ENCODE measurements around the gene NECTIN3. TPM values are rescaled to one million over a fixed set of nuclear protein-coding genes. Genes with fewer than 3 reads are reported as not detected.

NECTIN3 gene
- polyA plus RNA-seq, 1 experiment = 98.3 TPM

DNA sequence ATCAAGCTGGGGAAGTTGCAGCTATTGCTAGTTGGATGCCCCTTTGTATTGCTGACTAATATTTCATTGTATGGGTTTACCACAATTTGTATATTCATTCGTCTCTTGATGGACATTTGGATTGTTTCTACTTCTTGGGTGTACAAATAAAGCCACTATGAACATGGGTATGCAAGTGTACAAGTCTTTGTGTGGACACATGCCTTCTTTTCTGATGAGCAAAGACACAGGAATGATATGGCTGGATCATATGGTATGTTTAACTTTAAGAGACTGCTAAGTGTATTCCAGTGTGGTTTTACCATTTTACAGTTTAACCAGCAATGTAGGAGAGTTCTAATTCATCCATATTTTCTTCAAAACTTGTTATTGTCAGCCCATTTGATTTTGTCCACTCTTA is 32.2 kb downstream of the NECTIN3 start:
- Histone ChIP-seq H3K27ac (ENCODE audit: low read depth, low read length) (no peak overlapping the region), H3K4me3 (ENCODE audit: low read depth, low read length) (no peak overlapping the region), H3K9me3 (ENCODE audit: control insufficient read depth, insufficient read depth, low read length) (no peaks in the 10 kb centered on the region), H3K27me3 (ENCODE audit: control insufficient read depth, insufficient read depth, low read length) (no peaks in the 10 kb centered on the region)
- ChIA-PET CTCF (no interaction called here), POLR2A (no interaction called here)
- DNase-seq (ENCODE audit: low read depth, low spot score) = no peak
- no peak for TF ChIP-seq CTCF (IDR thresholded peaks at IDR 0.05; ENCODE audit: low read depth, low read length)

GRCh38 chr3:111106993-111107661 is 35.5 kb downstream of the NECTIN3 start:
- CTCF ChIA-PET = no interaction called here
- no peak for DNase-seq (ENCODE audit: low read depth, low spot score)

GRCh38 chr3:111107662-111108035 is 36.0 kb downstream of the NECTIN3 start:
- POLR2A ChIA-PET = no interaction called here
- Histone ChIP-seq H3K27ac (ENCODE audit: low read depth, low read length) (no peak overlapping the region), H3K27me3 (ENCODE audit: control insufficient read depth, insufficient read depth, low read length) (no peaks in the 10 kb centered on the region), H3K4me3 (ENCODE audit: low read depth, low read length) (no peak overlapping the region), H3K9me3 (ENCODE audit: control insufficient read depth, insufficient read depth, low read length) (no peaks in the 10 kb centered on the region)
- CTCF ChIA-PET = no interaction called here
- DNase-seq (ENCODE audit: low read depth, low spot score) = no peak
- no peak for TF ChIP-seq CTCF (IDR thresholded peaks at IDR 0.05; ENCODE audit: low read depth, low read length)

More at GRCh38 chr3:111106993-111107661, 35.5 kb downstream of the NECTIN3 start:
- no peak for TF ChIP-seq CTCF (IDR thresholded peaks at IDR 0.05; ENCODE audit: low read depth, low read length)
- POLR2A ChIA-PET = no interaction called here
- H3K9me3 ChIP-seq (ENCODE audit: control insufficient read depth, insufficient read depth, low read length) = no peaks in the 10 kb centered on the region
- H3K4me3 ChIP-seq (ENCODE audit: low read depth, low read length) = no peak overlapping the region
- H3K27me3 ChIP-seq (ENCODE audit: control insufficient read depth, insufficient read depth, low read length) = no peaks in the 10 kb centered on the region
- no peak overlapping the region for H3K27ac ChIP-seq (ENCODE audit: low read depth, low read length)

GRCh38 chr3:111112913-111113312 is 41.3 kb downstream of the NECTIN3 start:
- ChIA-PET POLR2A (no interaction called here), CTCF (interaction anchor here (0.5 to 1.7 kb wide), 2 partner anchors 32 to 513 kb away, joined by 4 to 11 read pairs; no protein-coding TSS in a partner anchor)
- H3K27ac ChIP-seq (ENCODE audit: low read depth, low read length) = no peak overlapping the region

GRCh38 chr3:111128884-111129283 is 57.3 kb downstream of the NECTIN3 start:
- POLR2A ChIA-PET = no interaction called here
- no peak for DNase-seq (ENCODE audit: low read depth, low spot score)
- no peaks in the 10 kb centered on the region for H3K9me3 ChIP-seq (ENCODE audit: control insufficient read depth, insufficient read depth, low read length)
- CTCF ChIA-PET = no interaction called here
- H3K27ac ChIP-seq (ENCODE audit: low read depth, low read length) = no peak overlapping the region
- TF ChIP-seq CTCF (IDR thresholded peaks at IDR 0.05; ENCODE audit: low read depth, low read length) = no peak
- H3K4me3 ChIP-seq (ENCODE audit: low read depth, low read length) = no peak overlapping the region
- H3K27me3 ChIP-seq (ENCODE audit: control insufficient read depth, insufficient read depth, low read length) = no peaks in the 10 kb centered on the region

More at GRCh38 chr3:111112913-111113312, 41.3 kb downstream of the NECTIN3 start:
- no peak for DNase-seq (ENCODE audit: low read depth, low spot score)
- TF ChIP-seq CTCF (IDR thresholded peaks at IDR 0.05; ENCODE audit: low read depth, low read length) = no peak
- no peaks in the 10 kb centered on the region for H3K9me3 ChIP-seq (ENCODE audit: control insufficient read depth, insufficient read depth, low read length)
- H3K27me3 ChIP-seq (ENCODE audit: control insufficient read depth, insufficient read depth, low read length) = no peaks in the 10 kb centered on the region
- H3K4me3 ChIP-seq (ENCODE audit: low read depth, low read length) = no peak overlapping the region
